ENCODE results near the gene ARID1A.

GRCh38 chr1:26814377-26814776, 118.6 kb downstream of the ARID1A start:
- TF ChIP-seq EZH2phosphoT487 (IDR thresholded peaks at IDR 0.05; ENCODE audit: insufficient read depth, low read depth), result no peak
- no peak for TF ChIP-seq EZH2 (IDR thresholded peaks at IDR 0.05; ENCODE audit: insufficient read depth, poor library complexity, severe bottlenecking)
